Measurements from ENCODE around the gene RCAN2.

DNA sequence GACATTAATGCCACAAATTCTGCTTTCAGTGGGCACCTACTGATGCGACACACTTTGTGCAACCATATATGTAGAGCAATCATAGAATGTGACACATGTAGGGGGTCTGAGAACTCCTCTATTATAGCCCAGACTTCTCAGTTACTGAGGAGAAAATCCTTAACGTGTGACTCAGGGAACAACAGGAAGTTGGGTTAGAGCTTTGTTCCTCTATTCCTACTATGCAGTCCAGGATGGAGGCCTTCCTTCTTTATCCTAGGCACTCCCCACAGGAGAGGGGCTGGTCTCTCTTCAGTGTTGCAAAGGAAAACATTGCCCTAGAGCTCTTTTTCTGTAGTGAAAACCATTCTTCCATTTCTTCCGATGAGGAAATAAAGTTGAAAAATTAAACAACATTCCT lies 39.6 kb upstream of the RCAN2 start:
- no peak for TF ChIP-seq POLR2A (IDR thresholded peaks at IDR 0.05)
- TF ChIP-seq, protein P1, sequence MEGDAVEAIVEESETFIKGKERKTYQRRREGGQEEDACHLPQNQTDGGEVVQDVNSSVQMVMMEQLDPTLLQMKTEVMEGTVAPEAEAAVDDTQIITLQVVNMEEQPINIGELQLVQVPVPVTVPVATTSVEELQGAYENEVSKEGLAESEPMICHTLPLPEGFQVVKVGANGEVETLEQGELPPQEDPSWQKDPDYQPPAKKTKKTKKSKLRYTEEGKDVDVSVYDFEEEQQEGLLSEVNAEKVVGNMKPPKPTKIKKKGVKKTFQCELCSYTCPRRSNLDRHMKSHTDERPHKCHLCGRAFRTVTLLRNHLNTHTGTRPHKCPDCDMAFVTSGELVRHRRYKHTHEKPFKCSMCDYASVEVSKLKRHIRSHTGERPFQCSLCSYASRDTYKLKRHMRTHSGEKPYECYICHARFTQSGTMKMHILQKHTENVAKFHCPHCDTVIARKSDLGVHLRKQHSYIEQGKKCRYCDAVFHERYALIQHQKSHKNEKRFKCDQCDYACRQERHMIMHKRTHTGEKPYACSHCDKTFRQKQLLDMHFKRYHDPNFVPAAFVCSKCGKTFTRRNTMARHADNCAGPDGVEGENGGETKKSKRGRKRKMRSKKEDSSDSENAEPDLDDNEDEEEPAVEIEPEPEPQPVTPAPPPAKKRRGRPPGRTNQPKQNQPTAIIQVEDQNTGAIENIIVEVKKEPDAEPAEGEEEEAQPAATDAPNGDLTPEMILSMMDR (IDR thresholded peaks at IDR 0.05): no peak
